Chondrocyte (in vitro differentiated cells): ENCODE data around the gene ANKRD17. TPM values are rescaled to one million over a fixed set of nuclear protein-coding genes. Genes with fewer than 3 reads are reported as not detected.

Experiments
- DNase-seq: peaks from one replicate; pipeline ENCODE4 v3.0.0; 2021; ENCODE audit warnings: mixed read lengths, low spot score
- H3K27ac Mint-ChIP-seq: one replicate; pipeline ENCODE4 v1.8.0; 2021; ENCODE audit warnings: mild to moderate bottlenecking, moderate library complexity, mixed read lengths; ENCODE audit not compliant: unreplicated experiment
- H3K27me3 Mint-ChIP-seq: 2 replicates; pipeline ENCODE4 v1.8.0; 2021; ENCODE audit warnings: low read depth, mixed read lengths
- H3K36me3 Mint-ChIP-seq: 2 replicates; pipeline ENCODE4 v1.8.0; 2021; ENCODE audit warnings: low read depth, mixed read lengths
- H3K4me1 Mint-ChIP-seq: 2 replicates; pipeline ENCODE4 v1.8.0; 2021; ENCODE audit warnings: low read depth, mild to moderate bottlenecking, mixed read lengths
- H3K4me3 Mint-ChIP-seq: one replicate; pipeline ENCODE4 v1.8.0; 2021; ENCODE audit warnings: mild to moderate bottlenecking, moderate library complexity, mixed read lengths; ENCODE audit not compliant: unreplicated experiment
- H3K9me3 Mint-ChIP-seq: 2 replicates; pipeline ENCODE4 v1.8.0; 2021; ENCODE audit warnings: low read depth, mixed read lengths
- CTCF ChIP-seq: fragments of 200-600 bp; sonication (generic); IDR thresholded peaks from 2 replicates; pipeline ENCODE4 v1.5.0; 2021; ENCODE audit warnings: antibody characterized with exemption, mild to moderate bottlenecking, moderate library complexity
- total RNA-seq: library from RNA; stranded (reverse); gene quantifications from 3 replicates; pipeline ENCODE4 v1.2.1, GENCODE V29; 2021

The ANKRD17 gene
- total RNA-seq, 1 donor from 2014 or later: 55.1 TPM

DNA sequence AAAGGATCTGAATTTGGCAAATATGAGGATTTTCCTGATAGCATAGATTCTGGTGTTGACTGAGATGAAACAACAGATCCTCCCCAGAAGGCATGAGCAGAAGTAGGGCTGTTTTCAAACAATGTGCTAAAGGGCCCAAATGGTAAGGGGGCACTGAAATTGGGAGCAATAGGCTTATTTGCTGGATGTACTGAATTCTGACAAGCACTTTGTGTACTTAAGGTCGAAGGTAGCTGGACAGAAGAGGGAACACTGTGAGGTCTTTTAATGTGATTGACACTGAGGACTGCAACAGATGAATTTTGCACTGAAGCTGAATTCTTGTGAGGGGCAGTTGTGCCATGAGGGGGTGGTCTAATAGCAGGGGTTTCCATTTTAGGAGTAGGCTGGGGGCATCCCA lies 167.9 kb downstream of the ANKRD17 start:
- H3K36me3 Mint-ChIP-seq: peaks cover 19% of the 10 kb centered on the region
- DNase-seq: no peak
- H3K4me1 Mint-ChIP-seq: no peaks in the 10 kb centered on the region
- no peak overlapping the region for H3K27ac Mint-ChIP-seq
- H3K27me3 Mint-ChIP-seq: no peaks in the 10 kb centered on the region
- no peak for TF ChIP-seq CTCF
- no peak overlapping the region for H3K4me3 Mint-ChIP-seq
- H3K9me3 Mint-ChIP-seq: no peaks in the 10 kb centered on the region

- Mint-ChIP-seq H3K4me3 (no peak overlapping the region), H3K9me3 (no peaks in the 10 kb centered on the region), H3K27me3 (no peaks in the 10 kb centered on the region), H3K27ac (no peak overlapping the region), H3K4me1 (no peaks in the 10 kb centered on the region), H3K36me3 (peaks cover 20% of the 10 kb centered on the region)
- no peak for TF ChIP-seq CTCF
- DNase-seq: no peak
These were observed 170.7 kb downstream of the ANKRD17 start for GRCh38 chr4:73087871-73088270.

DNA sequence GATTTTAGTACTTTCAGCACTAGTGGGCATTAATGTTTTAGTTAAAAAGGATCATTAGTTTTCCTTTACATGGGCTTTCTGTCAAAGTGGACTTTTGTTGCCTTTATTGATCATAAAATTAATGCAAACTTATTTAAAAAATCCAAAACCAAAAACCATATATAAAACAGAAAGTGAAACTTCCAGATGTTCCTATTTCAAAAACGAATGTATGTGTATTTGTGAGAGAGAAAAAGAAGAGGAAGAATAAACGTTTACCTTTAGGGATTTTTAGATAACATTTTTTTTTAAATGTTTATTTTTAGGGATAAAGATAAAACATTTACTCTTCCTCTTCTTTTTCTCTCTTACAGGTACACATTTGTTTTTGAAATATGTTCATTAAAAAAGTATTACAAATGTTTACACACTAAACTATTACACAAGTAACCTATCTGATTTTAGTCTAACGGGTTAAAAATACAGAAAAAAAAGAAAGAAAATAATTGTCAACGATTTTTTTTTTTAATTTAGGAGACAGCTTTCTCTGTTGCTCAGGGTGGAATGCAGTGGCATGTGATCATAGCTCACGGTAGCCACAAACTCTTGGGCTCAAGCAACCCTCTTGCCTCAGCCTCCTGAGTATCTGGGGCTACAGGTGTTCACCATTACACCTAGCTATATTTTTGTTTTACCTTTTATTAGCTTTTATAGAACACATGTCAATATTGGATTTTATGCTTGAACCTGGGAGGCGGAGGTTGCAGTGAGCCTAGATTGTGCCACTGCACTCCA lies 172.3 kb downstream of the ANKRD17 start:
- no peak for TF ChIP-seq CTCF
- H3K27me3 Mint-ChIP-seq: no peaks in the 10 kb centered on the region
- no peak overlapping the region for H3K4me3 Mint-ChIP-seq
- no peaks in the 10 kb centered on the region for H3K9me3 Mint-ChIP-seq
- H3K4me1 Mint-ChIP-seq: no peaks in the 10 kb centered on the region
- H3K36me3 Mint-ChIP-seq: peaks cover 15% of the 10 kb centered on the region
- no peak for DNase-seq
- no peak overlapping the region for H3K27ac Mint-ChIP-seq

GRCh38 chr4:73080789-73081188 lies 177.8 kb downstream of the ANKRD17 start:
- peaks cover 19% of the 10 kb centered on the region for H3K36me3 Mint-ChIP-seq

DNA sequence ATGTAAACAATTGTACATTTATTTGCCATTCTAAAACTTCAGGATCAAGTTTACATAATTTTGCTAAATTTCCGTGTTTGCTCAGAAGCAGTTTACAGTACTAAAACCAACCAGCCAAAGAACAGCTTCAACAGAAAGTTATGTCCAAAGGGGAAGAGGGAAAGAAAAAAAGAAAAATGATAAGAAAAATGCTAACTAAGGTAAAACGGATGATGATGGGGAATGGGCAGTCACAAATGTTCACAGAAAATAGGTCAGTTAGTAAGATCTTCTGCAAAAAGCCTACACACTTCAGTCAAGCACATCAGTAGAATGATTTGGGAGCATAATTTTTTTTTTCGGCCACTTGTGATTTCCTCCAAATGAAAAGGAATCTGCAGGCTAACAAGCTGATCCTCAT lies 182.8 kb downstream of the ANKRD17 start:
- DNase-seq: no peak
- H3K27ac Mint-ChIP-seq: peak overlapping the region; percentile 14
- H3K36me3 Mint-ChIP-seq: peaks cover 17% of the 10 kb centered on the region
- no peak for TF ChIP-seq CTCF
- no peak overlapping the region for H3K4me3 Mint-ChIP-seq
- no peaks in the 10 kb centered on the region for H3K9me3 Mint-ChIP-seq
- H3K4me1 Mint-ChIP-seq: peaks cover 2% of the 10 kb centered on the region
- H3K27me3 Mint-ChIP-seq: no peaks in the 10 kb centered on the region

More at GRCh38 chr4:73080789-73081188, 177.8 kb downstream of the ANKRD17 start:
- H3K27ac Mint-ChIP-seq: peak overlapping the region; percentile 58
- H3K27me3 Mint-ChIP-seq: no peaks in the 10 kb centered on the region
- no peak for TF ChIP-seq CTCF
- peaks cover 4% of the 10 kb centered on the region for H3K4me1 Mint-ChIP-seq
- no peaks in the 10 kb centered on the region for H3K9me3 Mint-ChIP-seq
- H3K4me3 Mint-ChIP-seq: no peak overlapping the region
- no peak for DNase-seq
